Breast epithelium (tissue), 4 donors: ENCODE results near the gene SOX14. TPM values are rescaled to one million over a fixed set of nuclear protein-coding genes. Genes with fewer than 3 reads are reported as not detected.

Experiments used
- DNase-seq, 2 donors: peaks; one replicate each; pipeline ENCODE4 v3.0.0-alpha.2; 2019; ENCODE audit warnings: low spot score in 2 of 2
- H3K27ac ChIP-seq, 2 donors: fragments of 200-600 bp; sonication (generic) in 1 of 2; one replicate each; pipeline ENCODE4 v1.5.1; 2016 to 2019; ENCODE audit warnings: mild to moderate bottlenecking in 1 of 2
- H3K27me3 ChIP-seq, 2 donors: fragments of 200-600 bp; sonication (generic) in 1 of 2; one replicate each; pipeline versions ENCODE4 v1.5.1 to v1.6.0; 2017 to 2019; ENCODE audit warnings: control low read depth in 1 of 2, mild to moderate bottlenecking in 1 of 2
- H3K36me3 ChIP-seq: fragments of 200-600 bp; one replicate; pipeline ENCODE4 v1.5.1; 2019
- H3K4me1 ChIP-seq, 2 donors: fragments of 200-600 bp; sonication (generic); one replicate each; pipeline ENCODE4 v1.5.1; 2016 to 2019; ENCODE audit warnings: control low read depth in 1 of 2
- H3K4me3 ChIP-seq, 3 donors: fragments of 200-600 bp; sonication (generic); 1 replicate in 2 of 3; 2 replicates in 1 of 3; pipeline ENCODE4 v1.5.1; 2016 to 2019; ENCODE audit warnings: mild to moderate bottlenecking in 3 of 3, moderate library complexity in 2 of 3
- H3K9me3 ChIP-seq, 2 donors: fragments of 200-600 bp; sonication (generic) in 1 of 2; one replicate each; pipeline ENCODE4 v1.5.1; 2016 to 2019; ENCODE audit warnings: control low read depth in 1 of 2
- CTCF ChIP-seq, 3 donors: fragments of 450-650 bp; IDR thresholded peaks; one replicate each; pipeline ENCODE4 v1.5.1; 2016 to 2017; ENCODE audit warnings: antibody characterized with exemption in 3 of 3, mild to moderate bottlenecking in 3 of 3, moderate library complexity in 3 of 3
- POLR2A ChIP-seq: fragments of 450-650 bp; IDR thresholded peaks from one replicate; pipeline ENCODE4 v1.6.1; 2016; ENCODE audit warnings: antibody characterized with exemption, mild to moderate bottlenecking, moderate library complexity
- POLR2AphosphoS5 ChIP-seq, 3 donors: sonication (generic); formaldehyde crosslinking; IDR thresholded peaks; one replicate each; pipeline ENCODE4 v1.6.1; 2017; ENCODE audit warnings: antibody characterized with exemption in 3 of 3
- intact Hi-C: fragments of 100-400 bp; cut with DNase I; formaldehyde crosslinking; loops from one replicate; pipeline ENCODE4 v1.15.1; 2023; ENCODE audit warnings: low total_unique reads
- total RNA-seq, 3 donors: library from RNA; depleted of rRNA; stranded (reverse); fragments of >200 nt; gene quantifications; one replicate each; pipeline ENCODE4 v1.1.0, GENCODE V29; 2016

The SOX14 gene
- total RNA-seq, 3 donors from 2014 or later = not detected

- H3K27me3 ChIP-seq = peaks cover 4 to 99% of the 10 kb centered on the region in 2 donors
- no peak for DNase-seq
- intact Hi-C loops = no loop called here
- no peaks in the 10 kb centered on the region for H3K9me3 ChIP-seq
- peaks cover 0 to 13% of the 10 kb centered on the region in 2 donors for H3K4me1 ChIP-seq
- no peak overlapping the region for H3K27ac ChIP-seq
- no peaks in the 10 kb centered on the region for H3K36me3 ChIP-seq
- TF ChIP-seq POLR2AphosphoS5 (IDR thresholded peaks at IDR 0.05) (no peak), POLR2A (no peak), CTCF (IDR thresholded peaks at IDR 0.05) (no peak)
- H3K4me3 ChIP-seq = no peak overlapping the region
These were observed 1.4 kb downstream of the SOX14 start for GRCh38 chr3:137765310-137766033.

GRCh38 chr3:137766041-137766875, 2.1 kb downstream of the SOX14 start:
- Histone ChIP-seq H3K36me3 (no peaks in the 10 kb centered on the region), H3K4me1 (peaks cover 0 to 13% of the 10 kb centered on the region in 2 donors), H3K9me3 (no peaks in the 10 kb centered on the region), H3K4me3 (no peak overlapping the region), H3K27ac (no peak overlapping the region), H3K27me3 (peaks cover 4 to 99% of the 10 kb centered on the region in 2 donors)
- no peak for TF ChIP-seq POLR2A
- no peak for DNase-seq
- intact Hi-C loops = no loop called here

- H3K27me3 ChIP-seq = peaks cover 4 to 99% of the 10 kb centered on the region in 2 donors
- no peak overlapping the region for H3K27ac ChIP-seq
- no peaks in the 10 kb centered on the region for H3K36me3 ChIP-seq
- H3K4me1 ChIP-seq = peaks cover 0 to 13% of the 10 kb centered on the region in 2 donors
- no peak for DNase-seq
- intact Hi-C loops = no loop called here
- no peak overlapping the region for H3K4me3 ChIP-seq
- TF ChIP-seq CTCF (IDR thresholded peaks at IDR 0.05) = no peak
- no peak for TF ChIP-seq POLR2AphosphoS5 (IDR thresholded peaks at IDR 0.05)
- no peak for TF ChIP-seq POLR2A
- H3K9me3 ChIP-seq = no peaks in the 10 kb centered on the region
These were observed 2.9 kb downstream of the SOX14 start for GRCh38 chr3:137766876-137767537.

GRCh38 chr3:137767538-137768360, 3.6 kb downstream of the SOX14 start:
- Histone ChIP-seq H3K4me3 (peak overlapping the region; percentile 32 to 57 (median 37)), H3K9me3 (no peaks in the 10 kb centered on the region), H3K36me3 (no peaks in the 10 kb centered on the region), H3K4me1 (peaks cover 0 to 13% of the 10 kb centered on the region in 2 donors), H3K27me3 (peaks cover 4 to 99% of the 10 kb centered on the region in 2 donors), H3K27ac (no peak overlapping the region)
- no peak for TF ChIP-seq POLR2A
- TF ChIP-seq POLR2AphosphoS5 (IDR thresholded peaks at IDR 0.05) = no peak
- no peak for TF ChIP-seq CTCF (IDR thresholded peaks at IDR 0.05)
- DNase-seq = no peak
- intact Hi-C loops = no loop called here
